AG04450 (cell line): ENCODE measurements around the gene KIAA0825. TPM values are rescaled to one million over a fixed set of nuclear protein-coding genes. Genes with fewer than 3 reads are reported as not detected.

Experiments used
- CTCF ChIA-PET: fragments of 300-600, 350-600 bp; formaldehyde crosslinking; extraction: SDS; loops from one replicate; lab custom pipeline; 2022; ENCODE audit warnings: antibody characterized with exemption, inconsistent platforms; lab: Charles Lee
- POLR2A ChIA-PET: fragments of 350-600 bp; formaldehyde crosslinking; extraction: SDS; loops from one replicate; lab custom pipeline; 2021; ENCODE audit warnings: antibody characterized with exemption, inconsistent platforms; lab: Yijun Ruan, JAX
- DNase-seq: peaks from one replicate; pipeline ENCODE4 v3.0.0-alpha.2; 2011; ENCODE audit warnings: low read depth, low spot score
- H3K27ac ChIP-seq: one replicate; pipeline ENCODE4 v1.5.1; 2012; ENCODE audit warnings: low read depth, low read length, control low read depth
- H3K27me3 ChIP-seq: one replicate; pipeline ENCODE4 v1.6.0; 2012; ENCODE audit warnings: low read length; ENCODE audit not compliant: control insufficient read depth, insufficient read depth
- H3K4me3 ChIP-seq: 2 replicates; pipeline ENCODE4 v1.5.1; 2011; ENCODE audit warnings: mild to moderate bottlenecking, low read depth, low read length, control low read depth
- H3K9me3 ChIP-seq: 2 replicates; pipeline ENCODE4 v1.5.1; 2012; ENCODE audit warnings: low read length; ENCODE audit not compliant: control insufficient read depth, insufficient read depth
- polyA plus RNA-seq: library from polyadenylated mRNA; depleted of rRNA; stranded (reverse); fragments of >200 nt; gene quantifications from 2 replicates; pipeline ENCODE4 v1.2.3, GENCODE V29; 2011
- TF ChIP-seq, protein P1 (sequence below): IDR thresholded peaks from 2 replicates; pipeline ENCODE4 v1.5.1; 2011; ENCODE audit warnings: low read depth, low read length, control low read depth, inconsistent platforms

The KIAA0825 gene
- polyA plus RNA-seq, 1 experiment: 2.1 TPM

DNA sequence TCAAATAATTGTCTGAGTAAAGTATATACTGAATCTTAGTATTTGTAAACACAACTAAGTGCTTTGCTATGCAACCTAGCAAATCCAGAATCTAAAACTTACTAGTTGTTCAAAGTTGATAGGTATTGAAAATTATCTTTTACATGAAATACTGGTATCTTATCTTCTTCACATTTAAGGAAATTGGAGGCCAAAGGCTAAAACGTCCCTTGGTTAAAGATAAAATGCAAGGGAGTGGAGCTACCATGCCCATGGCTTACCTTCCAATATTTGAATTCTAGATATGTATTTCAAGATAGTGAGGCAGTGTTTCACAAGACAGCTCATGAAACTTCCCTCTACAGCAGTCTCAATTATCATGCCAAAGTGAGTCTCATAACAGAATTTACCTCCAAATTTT, 373.5 kb downstream of the KIAA0825 start:
- H3K9me3 ChIP-seq: no peaks in the 10 kb centered on the region
- H3K27ac ChIP-seq: no peak overlapping the region
- no peak for DNase-seq
- no peak overlapping the region for H3K4me3 ChIP-seq
- H3K27me3 ChIP-seq: no peaks in the 10 kb centered on the region
- ChIA-PET POLR2A (interaction anchor here (0.5 kb wide), 1 partner anchor 232 kb away, joined by 4 read pairs; no protein-coding TSS in a partner anchor), CTCF (no interaction called here)
- TF ChIP-seq, protein P1, sequence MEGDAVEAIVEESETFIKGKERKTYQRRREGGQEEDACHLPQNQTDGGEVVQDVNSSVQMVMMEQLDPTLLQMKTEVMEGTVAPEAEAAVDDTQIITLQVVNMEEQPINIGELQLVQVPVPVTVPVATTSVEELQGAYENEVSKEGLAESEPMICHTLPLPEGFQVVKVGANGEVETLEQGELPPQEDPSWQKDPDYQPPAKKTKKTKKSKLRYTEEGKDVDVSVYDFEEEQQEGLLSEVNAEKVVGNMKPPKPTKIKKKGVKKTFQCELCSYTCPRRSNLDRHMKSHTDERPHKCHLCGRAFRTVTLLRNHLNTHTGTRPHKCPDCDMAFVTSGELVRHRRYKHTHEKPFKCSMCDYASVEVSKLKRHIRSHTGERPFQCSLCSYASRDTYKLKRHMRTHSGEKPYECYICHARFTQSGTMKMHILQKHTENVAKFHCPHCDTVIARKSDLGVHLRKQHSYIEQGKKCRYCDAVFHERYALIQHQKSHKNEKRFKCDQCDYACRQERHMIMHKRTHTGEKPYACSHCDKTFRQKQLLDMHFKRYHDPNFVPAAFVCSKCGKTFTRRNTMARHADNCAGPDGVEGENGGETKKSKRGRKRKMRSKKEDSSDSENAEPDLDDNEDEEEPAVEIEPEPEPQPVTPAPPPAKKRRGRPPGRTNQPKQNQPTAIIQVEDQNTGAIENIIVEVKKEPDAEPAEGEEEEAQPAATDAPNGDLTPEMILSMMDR: no peak

DNA sequence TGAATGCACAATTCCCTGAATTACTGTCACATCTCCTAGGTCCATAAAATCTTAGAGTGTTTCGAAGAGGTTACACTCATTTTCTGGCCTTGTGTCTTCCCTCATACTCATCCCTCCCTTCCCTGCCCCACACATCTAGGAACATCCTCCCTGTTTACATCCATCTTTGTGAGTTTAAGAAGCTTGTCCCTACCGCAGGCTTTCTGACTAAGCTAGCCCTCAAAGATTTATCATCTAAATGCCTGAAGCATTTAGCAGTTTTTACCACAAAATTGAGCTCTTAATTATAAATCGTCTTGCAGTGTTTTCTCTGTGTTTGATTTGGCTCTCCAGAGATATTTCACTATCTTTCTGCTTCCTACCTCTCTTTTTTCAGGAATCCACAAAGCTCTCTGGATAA, 374.8 kb downstream of the KIAA0825 start:
- DNase-seq: no peak
- POLR2A ChIA-PET: no interaction called here
- no peaks in the 10 kb centered on the region for H3K27me3 ChIP-seq
- TF ChIP-seq, protein P1: no peak
- H3K9me3 ChIP-seq: no peaks in the 10 kb centered on the region
- no peak overlapping the region for H3K4me3 ChIP-seq
- CTCF ChIA-PET: interaction anchor here (1.4 kb wide), 1 partner anchor 494 kb away, joined by 3 read pairs; no protein-coding TSS in a partner anchor
- no peak overlapping the region for H3K27ac ChIP-seq

DNA sequence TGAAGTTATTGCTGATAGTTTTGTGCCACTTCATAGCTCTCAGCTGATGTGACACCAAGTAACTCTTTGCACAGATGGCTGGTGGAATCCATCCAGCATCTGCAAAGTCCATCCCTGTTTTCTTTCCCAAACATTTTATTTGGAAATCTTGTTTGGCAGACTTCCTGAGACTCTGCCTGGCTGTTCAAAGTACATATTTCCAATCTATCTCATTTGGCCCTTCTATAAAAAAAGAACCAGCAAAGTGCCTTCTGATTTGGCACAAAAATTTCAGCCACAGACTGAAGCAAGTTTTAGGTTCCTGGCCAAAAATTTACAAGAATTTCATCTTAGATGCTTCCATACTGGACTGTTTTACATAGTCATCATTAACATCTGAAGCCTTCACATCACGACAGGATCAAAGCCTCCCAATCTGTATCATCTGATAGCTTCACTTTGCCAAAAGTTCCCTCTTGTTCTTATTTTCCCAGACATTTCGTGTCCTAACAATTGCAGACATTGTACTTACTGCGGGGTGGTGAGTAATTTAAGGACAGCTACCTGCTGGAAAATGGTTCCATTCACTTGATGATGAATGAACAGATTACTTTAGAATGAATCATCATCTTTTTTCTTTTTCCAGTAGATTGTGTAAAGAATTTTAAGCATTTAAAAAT, 377.3 kb downstream of the KIAA0825 start:
- POLR2A ChIA-PET: no interaction called here
- CTCF ChIA-PET: no interaction called here
- Histone ChIP-seq H3K27ac (no peak overlapping the region), H3K9me3 (no peaks in the 10 kb centered on the region), H3K27me3 (no peaks in the 10 kb centered on the region), H3K4me3 (no peak overlapping the region)
- no peak for DNase-seq
- TF ChIP-seq, protein P1: no peak

DNA sequence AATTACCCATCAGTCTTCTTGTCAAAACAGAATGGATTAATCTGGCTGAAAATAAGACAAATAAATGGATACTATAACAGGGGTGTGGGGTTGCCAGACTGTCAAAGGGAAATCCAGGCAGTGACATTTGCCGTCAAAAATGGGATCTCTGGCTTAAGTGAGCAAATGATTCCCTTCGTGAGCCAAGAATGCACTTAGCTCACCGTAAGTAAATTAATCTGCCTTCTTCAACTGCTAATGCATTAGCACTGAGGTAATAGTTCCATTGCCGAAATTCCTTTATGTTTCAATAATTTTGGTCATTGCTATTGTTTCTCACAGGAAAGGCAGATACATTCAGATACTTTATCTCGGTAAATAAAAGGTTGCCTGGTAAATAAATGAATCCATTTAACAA, 377.8 kb downstream of the KIAA0825 start:
- DNase-seq: no peak
- TF ChIP-seq, protein P1: no peak
- Histone ChIP-seq H3K4me3 (no peak overlapping the region), H3K27ac (no peak overlapping the region), H3K27me3 (no peaks in the 10 kb centered on the region), H3K9me3 (no peaks in the 10 kb centered on the region)
- CTCF ChIA-PET: interaction anchor here (1.1 kb wide), 1 partner anchor 497 kb away, joined by 4 read pairs; no protein-coding TSS in a partner anchor
- POLR2A ChIA-PET: no interaction called here

DNA sequence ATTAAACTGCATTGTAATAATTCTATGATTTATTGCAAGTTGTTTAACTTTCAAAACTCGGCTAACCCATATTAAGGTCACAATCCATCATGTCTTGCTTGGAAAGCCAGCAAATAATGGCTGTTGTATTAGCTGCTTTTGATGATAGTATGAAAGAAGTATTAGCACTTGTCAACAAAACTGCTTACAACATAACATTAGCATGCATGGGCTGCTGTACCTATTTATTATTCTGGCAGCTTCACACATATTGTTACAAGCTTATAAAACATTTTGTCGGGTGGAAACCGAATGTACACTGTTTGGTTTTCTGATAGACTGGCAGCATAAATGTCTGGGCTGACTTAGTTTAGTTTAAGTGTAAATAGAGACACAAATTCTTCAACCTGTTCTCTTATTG, 378.3 kb downstream of the KIAA0825 start:
- Histone ChIP-seq H3K27me3 (no peaks in the 10 kb centered on the region), H3K9me3 (no peaks in the 10 kb centered on the region), H3K27ac (no peak overlapping the region), H3K4me3 (no peak overlapping the region)
- ChIA-PET POLR2A (no interaction called here), CTCF (interaction anchor here (1.1 kb wide), 1 partner anchor 498 kb away, joined by 4 read pairs; no protein-coding TSS in a partner anchor)
- no peak for DNase-seq
- TF ChIP-seq, protein P1: no peak
